DMS53 treated with DMSO at 0.1 percent for 48 hours (cell line): ENCODE data around the gene WRAP53.

Experiments used
- DNase-seq: peaks from one replicate; lab custom pipeline; 2025; ENCODE audit not compliant: unreplicated experiment; lab: John Stamatoyannopoulos, UW

The WRAP53 gene

DNA sequence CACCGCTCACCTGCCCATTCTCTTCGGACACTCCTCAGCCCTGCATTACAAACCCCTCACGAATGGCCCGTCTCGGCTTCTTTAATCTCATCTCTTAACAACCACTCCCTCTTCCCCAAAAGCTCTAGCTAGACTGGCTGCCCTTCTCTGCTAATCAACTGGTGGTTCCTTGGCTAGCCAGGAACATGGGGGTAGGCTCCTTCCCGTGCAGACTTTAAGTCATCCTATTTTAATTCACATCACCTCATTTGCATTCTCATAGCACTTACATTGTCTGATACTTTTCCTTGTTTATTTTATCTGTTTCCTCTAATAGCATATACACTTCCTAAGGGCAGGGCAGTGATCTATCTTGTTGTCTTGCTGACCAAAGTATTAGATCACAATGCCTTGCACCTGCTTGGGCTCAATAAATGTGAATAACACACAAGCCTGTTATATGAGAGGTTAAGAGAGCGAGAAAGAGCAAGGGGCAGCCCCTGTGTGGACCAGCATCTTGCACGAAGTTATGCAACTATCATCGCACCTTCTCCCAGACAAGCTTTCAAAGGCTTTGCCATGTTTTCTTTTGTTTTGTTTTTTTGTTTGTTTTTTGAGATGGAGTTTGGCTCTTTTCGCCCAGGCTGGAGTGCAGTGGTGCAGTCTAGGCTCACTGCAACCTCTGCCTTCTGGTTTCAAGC, 10.7 kb upstream of the WRAP53 start:
- no peak for DNase-seq

DNA sequence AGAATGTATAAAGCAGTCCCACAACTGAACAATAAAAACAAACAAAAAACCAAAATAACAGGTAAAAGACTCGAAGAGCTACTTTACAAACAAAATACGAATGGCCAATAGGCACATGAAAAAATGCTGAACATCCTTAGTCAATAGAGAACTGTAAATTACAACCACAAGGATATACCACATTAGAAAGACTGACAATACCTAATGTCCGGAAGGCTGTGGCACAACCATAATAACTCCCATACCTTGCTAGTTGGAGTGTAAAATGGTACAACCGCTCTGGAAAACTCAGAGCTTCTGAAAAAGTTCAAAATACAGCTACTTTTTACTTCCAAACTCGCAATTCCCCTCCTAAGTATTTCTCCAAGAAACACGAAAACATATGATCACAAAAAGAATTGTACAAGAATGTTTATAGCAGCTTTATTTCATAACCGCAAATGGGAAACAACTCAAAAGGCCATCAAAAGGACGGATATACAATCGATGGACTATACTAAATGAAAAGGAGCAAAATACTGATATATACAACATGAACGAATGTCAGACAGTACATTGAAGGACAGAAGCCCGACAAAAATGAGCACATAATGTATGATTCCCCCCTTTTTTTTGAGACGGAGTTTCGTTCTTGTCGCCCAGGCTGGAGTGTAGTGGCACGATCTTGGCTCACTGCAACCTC, 3.3 kb upstream of the WRAP53 start:
- no peak for DNase-seq

- DNase-seq: peak; percentile 98
Measured at GRCh38 chr17:7685533-7686221, 2.6 kb upstream of the WRAP53 start.

GRCh38 chr17:7686222-7687071, 1.8 kb upstream of the WRAP53 start:
- DNase-seq: peak; percentile 92

- peak; percentile 97 for DNase-seq
Measured at GRCh38 chr17:7687072-7687907, 987 bp upstream of the WRAP53 start, which contains the start of gene TP53. TP53 (minus strand) TSS chr17:7687490; CDS start chr17:7676594, 10,896 bp downstream.

DNA sequence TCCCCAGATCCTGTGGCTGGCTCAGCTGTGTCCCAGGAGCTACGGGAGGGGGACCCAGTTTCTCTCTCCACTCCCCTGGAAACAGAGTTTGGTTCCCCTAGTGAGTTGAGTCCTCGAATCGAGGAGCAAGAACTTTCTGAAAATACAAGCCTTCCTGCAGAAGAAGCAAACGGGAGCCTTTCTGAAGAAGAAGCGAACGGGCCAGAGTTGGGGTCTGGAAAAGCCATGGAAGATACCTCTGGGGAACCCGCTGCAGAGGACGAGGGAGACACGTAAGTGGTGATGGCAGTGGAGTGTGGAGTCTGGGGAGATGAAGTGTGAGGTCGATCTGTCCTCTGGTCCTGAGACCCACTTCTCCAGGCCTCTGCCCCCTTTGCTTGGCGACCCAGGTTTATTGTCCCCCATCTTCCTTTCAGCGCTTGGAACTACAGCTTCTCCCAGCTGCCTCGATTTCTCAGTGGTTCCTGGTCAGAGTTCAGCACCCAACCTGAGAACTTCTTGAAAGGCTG, 585 bp downstream of the WRAP53 start:
- DNase-seq: no peak

DNA sequence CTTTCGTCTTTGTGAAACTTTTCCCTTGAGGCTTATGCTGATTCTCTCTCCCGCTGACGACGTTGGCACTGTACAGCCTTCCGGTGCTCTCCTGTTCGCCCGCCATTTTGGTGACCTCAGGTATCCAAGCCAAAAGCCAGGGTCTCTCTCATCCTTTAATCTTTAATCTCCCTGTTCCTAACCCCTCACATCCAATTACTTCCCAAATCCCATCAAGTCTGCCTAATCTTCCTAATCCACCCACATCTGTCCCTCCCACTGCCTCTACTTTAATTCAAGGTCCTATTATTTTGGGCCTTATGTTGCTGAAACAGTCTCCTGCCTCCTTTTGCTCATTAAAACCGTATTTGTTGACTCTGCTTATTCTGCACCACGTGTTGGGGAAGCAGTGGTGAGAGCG, 7.3 kb downstream of the WRAP53 start:
- DNase-seq: no peak

DNA sequence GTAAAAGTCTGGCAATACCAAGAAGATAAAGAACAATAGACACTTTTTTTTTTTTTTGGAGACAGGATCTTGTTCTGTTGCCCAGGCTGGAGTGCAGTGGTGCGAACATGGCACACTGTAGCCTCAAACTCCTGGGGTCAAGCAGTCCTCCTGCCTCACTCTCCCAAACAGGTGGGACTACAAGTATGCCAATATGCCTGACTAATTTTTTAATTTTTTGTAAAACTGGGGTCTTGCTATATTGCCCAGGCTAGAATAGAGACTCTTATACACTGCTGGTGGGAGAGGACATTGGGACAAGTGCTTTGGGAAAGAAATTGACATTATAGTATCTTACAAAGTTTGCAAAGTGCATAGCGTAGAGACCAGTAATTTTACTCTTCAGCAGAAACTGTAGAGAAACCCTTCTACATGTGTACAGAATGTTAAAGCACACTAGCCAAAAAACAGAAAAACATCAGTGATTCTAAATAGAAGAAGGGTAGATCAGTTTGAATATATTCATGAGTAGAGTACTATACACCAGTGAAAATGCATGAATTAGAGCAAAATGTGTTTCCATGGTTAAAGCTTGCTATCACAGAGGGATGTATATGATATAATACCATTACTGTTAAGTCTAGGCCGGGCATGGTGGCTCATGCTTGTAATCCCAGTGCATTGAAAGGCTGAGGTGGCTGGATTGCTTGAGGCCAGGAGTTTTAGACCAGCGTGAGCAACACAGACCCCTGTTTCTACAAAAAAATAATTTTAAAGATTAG, 9.7 kb downstream of the WRAP53 start:
- no peak for DNase-seq

DNA sequence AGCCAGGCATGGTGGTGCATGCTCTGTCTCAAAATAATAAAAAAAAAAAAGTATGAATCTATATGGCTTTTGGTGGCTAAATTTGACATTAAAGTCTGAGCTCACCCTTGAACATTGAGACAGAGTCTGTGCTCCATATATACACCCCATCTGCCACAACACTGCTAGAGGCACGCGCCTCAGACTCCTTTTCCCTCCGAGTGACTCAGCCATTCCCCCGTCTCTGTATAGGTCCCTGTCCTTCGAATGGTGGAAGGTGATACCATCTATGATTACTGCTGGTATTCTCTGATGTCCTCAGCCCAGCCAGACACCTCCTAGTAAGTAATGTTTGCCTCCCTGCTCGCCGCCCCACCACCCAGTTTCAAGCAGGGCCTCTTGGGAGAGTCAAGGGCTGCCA, 12.2 kb downstream of the WRAP53 start:
- DNase-seq: no peak

DNA sequence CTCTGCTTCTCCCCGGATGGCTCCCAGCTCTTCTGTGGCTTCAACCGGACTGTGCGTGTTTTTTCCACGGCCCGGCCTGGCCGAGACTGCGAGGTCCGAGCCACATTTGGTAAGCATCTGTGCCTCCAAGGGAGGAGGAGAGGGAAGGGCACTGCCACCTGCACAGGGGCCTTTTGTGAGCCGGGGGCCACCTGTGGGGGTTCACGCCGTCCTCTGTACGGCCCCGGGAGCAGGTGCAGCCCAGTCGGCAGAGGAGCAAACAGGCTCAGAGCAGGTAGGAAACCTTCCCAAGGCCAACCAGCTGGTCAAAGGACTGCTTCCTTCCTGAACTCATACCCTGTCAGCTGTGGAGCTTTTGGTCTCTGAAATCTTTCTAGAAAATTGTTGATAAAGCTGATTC, 13.4 kb downstream of the WRAP53 start:
- DNase-seq: no peak

GRCh38 chr17:7702776-7703175, 14.5 kb downstream of the WRAP53 start:
- DNase-seq: no peak

- DNase-seq: no peak
Measured at GRCh38 chr17:7703584-7704479, 15.6 kb downstream of the WRAP53 start.

- peak; percentile 22 for DNase-seq
Measured at GRCh38 chr17:7704601-7705268, 16.5 kb downstream of the WRAP53 start, which contains the start of gene EFNB3. EFNB3 (plus strand) TSS chr17:7705202; CDS start chr17:7705599, 397 bp downstream.

DNA sequence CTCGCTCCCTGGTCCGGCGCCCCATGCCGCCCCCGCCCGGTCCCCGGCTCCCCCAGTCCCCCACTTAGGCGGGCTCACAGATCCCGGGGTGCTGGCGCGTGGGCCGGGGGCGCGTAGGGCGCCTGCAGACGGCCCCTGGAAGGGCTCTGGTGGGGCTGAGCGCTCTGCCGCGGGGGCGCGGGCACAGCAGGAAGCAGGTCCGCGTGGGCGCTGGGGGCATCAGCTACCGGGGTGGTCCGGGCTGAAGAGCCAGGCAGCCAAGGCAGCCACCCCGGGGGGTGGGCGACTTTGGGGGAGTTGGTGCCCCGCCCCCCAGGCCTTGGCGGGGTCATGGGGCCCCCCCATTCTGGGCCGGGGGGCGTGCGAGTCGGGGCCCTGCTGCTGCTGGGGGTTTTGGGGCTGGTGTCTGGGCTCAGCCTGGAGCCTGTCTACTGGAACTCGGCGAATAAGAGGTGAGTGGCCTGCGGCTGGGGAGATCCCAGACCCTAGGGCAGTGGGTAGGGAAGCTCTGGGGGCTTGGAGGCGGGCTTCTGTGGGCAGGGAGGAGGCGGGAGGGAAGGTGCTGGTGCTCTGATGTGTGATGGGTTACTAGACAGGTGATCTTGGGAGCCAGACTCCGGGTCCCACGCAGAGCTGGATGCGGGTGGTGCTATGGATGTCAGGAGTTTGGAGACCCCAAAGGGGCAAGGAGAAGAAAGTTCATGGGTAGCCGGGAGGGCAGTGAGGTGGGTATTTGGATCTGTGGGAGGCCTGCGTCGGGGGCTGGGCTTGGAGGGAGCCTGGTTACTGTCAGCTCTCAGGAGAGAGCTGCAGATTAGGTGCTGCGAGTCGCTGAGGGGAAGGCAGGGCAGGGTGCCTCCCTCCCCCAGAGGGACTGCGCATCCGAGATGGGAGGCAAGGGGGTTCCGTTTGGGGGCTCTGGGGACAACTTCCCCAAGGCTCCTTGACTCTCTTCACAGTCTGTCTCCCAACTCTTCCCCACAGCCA, 17.3 kb downstream of the WRAP53 start:
- DNase-seq: no peak

- no peak for DNase-seq
Measured at GRCh38 chr17:7706631-7707354, 18.5 kb downstream of the WRAP53 start.

- DNase-seq: no peak
Measured at GRCh38 chr17:7707446-7707845, 19.2 kb downstream of the WRAP53 start.
